HEK293 (cell line): ENCODE data around the gene PCYT1A.

Experiments used
- CTCF ChIA-PET: fragments of 350-600 bp; formaldehyde crosslinking; extraction: SDS; loops from one replicate; lab custom pipeline; 2021; ENCODE audit warnings: antibody characterized with exemption; lab: Yijun Ruan, JAX
- POLR2A ChIA-PET: fragments of 300-600 bp; formaldehyde crosslinking; extraction: SDS; loops from one replicate; lab custom pipeline; 2020; ENCODE audit warnings: antibody characterized with exemption, inconsistent platforms; lab: Yijun Ruan, JAX
- H3K27ac ChIP-seq: fragments of 200-500 bp; sonication (Bioruptor generic); 2 replicates; pipeline ENCODE4 v1.5.1; 2014; ENCODE audit warnings: low read depth, low read length, control low read depth, inconsistent platforms; ENCODE audit errors: extremely low read depth
- H3K36me3 ChIP-seq, 2 experiments: fragments of 200-500 bp in 1 of 2; sonication (Bioruptor generic) in 1 of 2; 1 replicate in 1 of 2; 2 replicates in 1 of 2; pipeline ENCODE4 v1.5.1; 2014 to 2017; ENCODE audit warnings: inconsistent platforms in 2 of 2, low read length in 2 of 2; ENCODE audit not compliant: control insufficient read depth in 2 of 2, insufficient read depth in 1 of 2
- H3K4me1 ChIP-seq: fragments of 200-500 bp; sonication (Bioruptor generic); 2 replicates; pipeline ENCODE4 v1.5.1; 2014; ENCODE audit warnings: mild to moderate bottlenecking, low read length, inconsistent platforms; ENCODE audit not compliant: control insufficient read depth, insufficient read depth
- H3K4me3 ChIP-seq: 2 replicates; pipeline ENCODE4 v1.5.1; 2011; ENCODE audit warnings: low read depth, mild to moderate bottlenecking, control low read depth, low read length, moderate library complexity
- H3K9me3 ChIP-seq: fragments of 200-500 bp; sonication (Bioruptor generic); 2 replicates; pipeline ENCODE4 v1.5.1; 2014; ENCODE audit warnings: low read depth, low read length, inconsistent platforms; ENCODE audit not compliant: control insufficient read depth, insufficient read depth
- BCL6B ChIP-seq: fragments of 450-650 bp; formaldehyde crosslinking; IDR thresholded peaks from 2 replicates; pipeline ENCODE4 v1.5.1; 2017; ENCODE audit warnings: missing biosample characterization, missing genetic modification characterization
- KLF16 ChIP-seq: fragments of 450-650 bp; formaldehyde crosslinking; IDR thresholded peaks from 2 replicates; pipeline ENCODE4 v1.5.1; 2017; ENCODE audit warnings: missing biosample characterization, missing genetic modification characterization
- SP7 ChIP-seq: fragments of 450-650 bp; formaldehyde crosslinking; IDR thresholded peaks from 2 replicates; pipeline ENCODE4 v1.5.1; 2016; ENCODE audit warnings: missing biosample characterization, missing genetic modification characterization
- TCF7L2 ChIP-seq: IDR thresholded peaks from 2 replicates; pipeline ENCODE4 v1.6.1; 2011; ENCODE audit warnings: low read depth, mild to moderate bottlenecking, inconsistent platforms, low read length, moderate library complexity, borderline replicate concordance
- ZBTB49 ChIP-seq: fragments of 450-650 bp; formaldehyde crosslinking; IDR thresholded peaks from 2 replicates; pipeline ENCODE4 v1.5.1; 2016; ENCODE audit warnings: missing biosample characterization, missing genetic modification characterization, low read depth
- ZBTB7A ChIP-seq: fragments of 450-650 bp; formaldehyde crosslinking; IDR thresholded peaks from 2 replicates; pipeline ENCODE4 v1.5.1; 2016; ENCODE audit warnings: low read depth, missing biosample characterization, missing genetic modification characterization
- ZEB2 ChIP-seq: fragments of 450-650 bp; formaldehyde crosslinking; IDR thresholded peaks from 2 replicates; pipeline ENCODE4 v1.5.1; 2016; ENCODE audit warnings: missing biosample characterization, missing genetic modification characterization
- ZIC2 ChIP-seq: fragments of 450-650 bp; formaldehyde crosslinking; IDR thresholded peaks from 2 replicates; pipeline ENCODE4 v1.5.1; 2016; ENCODE audit warnings: missing biosample characterization, missing genetic modification characterization
- ZNF121 ChIP-seq: fragments of 450-650 bp; formaldehyde crosslinking; IDR thresholded peaks from 2 replicates; pipeline ENCODE4 v1.5.1; 2016; ENCODE audit warnings: missing biosample characterization, missing genetic modification characterization
- ZNF138 ChIP-seq: fragments of 450-650 bp; formaldehyde crosslinking; IDR thresholded peaks from 2 replicates; pipeline ENCODE4 v1.5.1; 2016; ENCODE audit warnings: missing biosample characterization, missing genetic modification characterization, borderline replicate concordance
- ZNF148 ChIP-seq: fragments of 450-650 bp; formaldehyde crosslinking; IDR thresholded peaks from 2 replicates; pipeline ENCODE4 v1.5.0; 2017; ENCODE audit warnings: missing biosample characterization, missing genetic modification characterization, borderline replicate concordance
- ZNF169 ChIP-seq: fragments of 450-650 bp; formaldehyde crosslinking; IDR thresholded peaks from 2 replicates; pipeline ENCODE4 v1.5.1; 2016; ENCODE audit warnings: missing biosample characterization, missing genetic modification characterization
- ZNF2 ChIP-seq: fragments of 450-650 bp; formaldehyde crosslinking; IDR thresholded peaks from 2 replicates; pipeline ENCODE4 v1.5.1; 2016; ENCODE audit warnings: missing biosample characterization, missing genetic modification characterization
- ZNF23 ChIP-seq: fragments of 450-650 bp; formaldehyde crosslinking; IDR thresholded peaks from 2 replicates; pipeline ENCODE4 v1.5.1; 2016; ENCODE audit warnings: missing biosample characterization, missing genetic modification characterization, borderline replicate concordance
- ZNF239 ChIP-seq: fragments of 450-650 bp; formaldehyde crosslinking; IDR thresholded peaks from 2 replicates; pipeline ENCODE4 v1.5.1; 2016; ENCODE audit warnings: missing biosample characterization, missing genetic modification characterization
- ZNF274 ChIP-seq, 2 experiments: fragments of 200-500 bp in 1 of 2; fragments of 450-650 bp in 1 of 2; sonication (Bioruptor generic) in 1 of 2; formaldehyde crosslinking in 1 of 2; IDR thresholded peaks; 2 replicates each; pipeline versions ENCODE4 v1.5.1 to v1.6.1; 2014 to 2016; ENCODE audit warnings: borderline replicate concordance in 1 of 2, inconsistent platforms in 1 of 2, low read length in 1 of 2, missing biosample characterization in 1 of 2, missing genetic modification characterization in 1 of 2
- ZNF510 ChIP-seq: fragments of 450-650 bp; formaldehyde crosslinking; IDR thresholded peaks from 2 replicates; pipeline ENCODE4 v1.5.1; 2018; ENCODE audit warnings: mild to moderate bottlenecking, missing genetic modification characterization, missing biosample characterization; ENCODE audit not compliant: insufficient replicate concordance
- ZNF571 ChIP-seq: fragments of 450-650 bp; formaldehyde crosslinking; IDR thresholded peaks from 2 replicates; pipeline ENCODE4 v1.5.0; 2017; ENCODE audit warnings: missing biosample characterization, missing genetic modification characterization
- ZNF629 ChIP-seq: fragments of 450-650 bp; formaldehyde crosslinking; IDR thresholded peaks from 2 replicates; pipeline ENCODE4 v1.5.1; 2017; ENCODE audit warnings: missing biosample characterization, missing genetic modification characterization
- ZNF645 ChIP-seq: fragments of 450-650 bp; formaldehyde crosslinking; IDR thresholded peaks from 2 replicates; pipeline ENCODE4; 2016; ENCODE audit warnings: missing biosample characterization, missing genetic modification characterization
- ZNF792 ChIP-seq: fragments of 450-650 bp; formaldehyde crosslinking; IDR thresholded peaks from 2 replicates; pipeline ENCODE4 v1.5.1; 2016; ENCODE audit warnings: missing biosample characterization, missing genetic modification characterization

The PCYT1A gene

GRCh38 chr3:196227629-196228493 is 59.7 kb downstream of the PCYT1A start (continued):
- TF ChIP-seq ZNF792 = no peak

- Histone ChIP-seq H3K36me3 (no peaks in the 10 kb centered on the region), H3K9me3 (no peaks in the 10 kb centered on the region), H3K4me1 (no peaks in the 10 kb centered on the region), H3K4me3 (no peak overlapping the region), H3K27ac (no peak overlapping the region)
- POLR2A ChIA-PET = no interaction called here
- TF ChIP-seq ZNF274 (IDR thresholded peaks at IDR 0.05; ENCODE audit: low read length) = no peak
- no peak for TF ChIP-seq ZNF274 (tag by site-specific recombination; IDR thresholded peaks at IDR 0.05; ENCODE audit: borderline replicate concordance)
- no peak for TF ChIP-seq ZNF239
- TF ChIP-seq KLF16 = no peak
- TF ChIP-seq ZNF23 = no peak
- no peak for TF ChIP-seq ZNF138
- TF ChIP-seq ZBTB7A = no peak
- TF ChIP-seq ZNF629 (tag by site-specific recombination) = no peak
- TF ChIP-seq ZNF121 (tag by site-specific recombination) = no peak
- CTCF ChIA-PET = no interaction called here
Measured at GRCh38 chr3:196227121-196227561, 60.4 kb downstream of the PCYT1A start.

GRCh38 chr3:196225763-196226364 is 61.7 kb downstream of the PCYT1A start:
- ChIA-PET POLR2A (no interaction called here), CTCF (interaction anchor here (0.6 kb wide), 1 partner anchor 29 kb away, joined by 4 read pairs; no protein-coding TSS in a partner anchor)
- H3K4me3 ChIP-seq = no peak overlapping the region
- TF ChIP-seq ZNF169 (no peak), ZIC2 (no peak), TCF7L2 (no peak), SP7 (tag by site-specific recombination) (no peak), ZNF148 (tag by site-specific recombination) (no peak)
- TF ChIP-seq, all 188 proteins: peak for 0
- Histone ChIP-seq H3K4me1 (no peaks in the 10 kb centered on the region), H3K27ac (no peak overlapping the region), H3K36me3 (no peaks in the 10 kb centered on the region), H3K9me3 (no peaks in the 10 kb centered on the region)

GRCh38 chr3:196225086-196225485 is 62.4 kb downstream of the PCYT1A start:
- no peaks in the 10 kb centered on the region for H3K36me3 ChIP-seq
- ChIA-PET CTCF (interaction anchor here (0.6 kb wide), 2 partner anchors 28 to 154 kb away, joined by 3 to 4 read pairs; no protein-coding TSS in a partner anchor), POLR2A (no interaction called here)
- H3K4me1 ChIP-seq = no peaks in the 10 kb centered on the region
- no peak overlapping the region for H3K4me3 ChIP-seq
- no peak overlapping the region for H3K27ac ChIP-seq
- no peaks in the 10 kb centered on the region for H3K9me3 ChIP-seq
- no peak for TF ChIP-seq ZNF2 (tag by site-specific recombination)
- no peak for TF ChIP-seq ZEB2
- TF ChIP-seq ZNF629 (tag by site-specific recombination) = no peak
- no peak for TF ChIP-seq BCL6B (tag by site-specific recombination)
- TF ChIP-seq ZNF510 (tag by site-specific recombination) = no peak
- no peak for TF ChIP-seq ZBTB49 (tag by site-specific recombination)
- no peak for TF ChIP-seq ZNF571 (tag by site-specific recombination)
- TF ChIP-seq ZNF645 = no peak
